Chondrocyte (in vitro differentiated cells): ENCODE measurements around the gene RNASE13. TPM values are rescaled to one million over a fixed set of nuclear protein-coding genes. Genes with fewer than 3 reads are reported as not detected.
A peak's percentile ranks its signal among the peaks of the same experiment; 100 is the strongest.
"Not testable (repeated sequence)": the region's sequence is repeated elsewhere in the genome, so short reads cannot be mapped to it uniquely, and the experiment has no call there.

Experiments
- DNase-seq: peaks from one replicate; pipeline ENCODE4 v3.0.0; 2021; ENCODE audit warnings: mixed read lengths, low spot score
- H3K27ac Mint-ChIP-seq: one replicate; pipeline ENCODE4 v1.8.0; 2021; ENCODE audit warnings: mild to moderate bottlenecking, moderate library complexity, mixed read lengths; ENCODE audit not compliant: unreplicated experiment
- H3K27me3 Mint-ChIP-seq: 2 replicates; pipeline ENCODE4 v1.8.0; 2021; ENCODE audit warnings: low read depth, mixed read lengths
- H3K36me3 Mint-ChIP-seq: 2 replicates; pipeline ENCODE4 v1.8.0; 2021; ENCODE audit warnings: low read depth, mixed read lengths
- H3K4me1 Mint-ChIP-seq: 2 replicates; pipeline ENCODE4 v1.8.0; 2021; ENCODE audit warnings: low read depth, mild to moderate bottlenecking, mixed read lengths
- H3K4me3 Mint-ChIP-seq: one replicate; pipeline ENCODE4 v1.8.0; 2021; ENCODE audit warnings: mild to moderate bottlenecking, moderate library complexity, mixed read lengths; ENCODE audit not compliant: unreplicated experiment
- H3K9me3 Mint-ChIP-seq: 2 replicates; pipeline ENCODE4 v1.8.0; 2021; ENCODE audit warnings: low read depth, mixed read lengths
- CTCF ChIP-seq: fragments of 200-600 bp; sonication (generic); IDR thresholded peaks from 2 replicates; pipeline ENCODE4 v1.5.0; 2021; ENCODE audit warnings: antibody characterized with exemption, mild to moderate bottlenecking, moderate library complexity
- total RNA-seq: library from RNA; stranded (reverse); gene quantifications from 3 replicates; pipeline ENCODE4 v1.2.1, GENCODE V29; 2021

Gene RNASE13
- total RNA-seq, 1 donor from 2014 or later, result not detected

- H3K27ac Mint-ChIP-seq, result no peak overlapping the region
- H3K4me3 Mint-ChIP-seq, result no peak overlapping the region
- TF ChIP-seq CTCF, result no peak
- H3K36me3 Mint-ChIP-seq, result no peaks in the 10 kb centered on the region
- no peaks in the 10 kb centered on the region for H3K9me3 Mint-ChIP-seq
- no peaks in the 10 kb centered on the region for H3K4me1 Mint-ChIP-seq
- H3K27me3 Mint-ChIP-seq, result peaks cover 5% of the 10 kb centered on the region
- DNase-seq, result no peak
These were observed 16.9 kb downstream of the RNASE13 start for GRCh38 chr14:21017528-21018245.

GRCh38 chr14:21016413-21017190, 18.0 kb downstream of the RNASE13 start:
- Mint-ChIP-seq H3K9me3 (no peaks in the 10 kb centered on the region), H3K4me1 (no peaks in the 10 kb centered on the region), H3K36me3 (no peaks in the 10 kb centered on the region), H3K27ac (no peak overlapping the region), H3K4me3 (no peak overlapping the region), H3K27me3 (peaks cover 13% of the 10 kb centered on the region)
- DNase-seq, result no peak
- TF ChIP-seq CTCF, result no peak

GRCh38 chr14:21015312-21015711, 19.3 kb downstream of the RNASE13 start:
- H3K27me3 Mint-ChIP-seq, result peaks cover 16% of the 10 kb centered on the region
- no peaks in the 10 kb centered on the region for H3K4me1 Mint-ChIP-seq
- no peak overlapping the region for H3K27ac Mint-ChIP-seq
- no peaks in the 10 kb centered on the region for H3K36me3 Mint-ChIP-seq
- no peak for DNase-seq
- TF ChIP-seq CTCF, result no peak
- no peak overlapping the region for H3K4me3 Mint-ChIP-seq
- H3K9me3 Mint-ChIP-seq, result no peaks in the 10 kb centered on the region

GRCh38 chr14:21014761-21015190, 19.8 kb downstream of the RNASE13 start:
- H3K27me3 Mint-ChIP-seq, result peaks cover 16% of the 10 kb centered on the region
- H3K4me1 Mint-ChIP-seq, result no peaks in the 10 kb centered on the region
- TF ChIP-seq CTCF, result peak; percentile 94
- no peaks in the 10 kb centered on the region for H3K36me3 Mint-ChIP-seq
- H3K9me3 Mint-ChIP-seq, result no peaks in the 10 kb centered on the region
- no peak overlapping the region for H3K4me3 Mint-ChIP-seq
- no peak for DNase-seq
- no peak overlapping the region for H3K27ac Mint-ChIP-seq

- Mint-ChIP-seq H3K27ac (no peak overlapping the region), H3K27me3 (peaks cover 16% of the 10 kb centered on the region), H3K4me1 (no peaks in the 10 kb centered on the region), H3K4me3 (no peak overlapping the region), H3K36me3 (no peaks in the 10 kb centered on the region), H3K9me3 (no peaks in the 10 kb centered on the region)
- no peak for TF ChIP-seq CTCF
- no peak for DNase-seq
These were observed 23.5 kb downstream of the RNASE13 start for GRCh38 chr14:21011136-21011535.

GRCh38 chr14:21009721-21010120, 24.9 kb downstream of the RNASE13 start:
- not testable (repeated sequence) for DNase-seq, H3K4me3 Mint-ChIP-seq, H3K36me3 Mint-ChIP-seq, H3K9me3 Mint-ChIP-seq, H3K27ac Mint-ChIP-seq, H3K4me1 Mint-ChIP-seq
- peaks cover 16% of the 10 kb centered on the region for H3K27me3 Mint-ChIP-seq
